Measurements from ENCODE around the gene MAGED2. TPM values are rescaled to one million over a fixed set of nuclear protein-coding genes. Genes with fewer than 3 reads are reported as not detected.

Gene MAGED2, protein sequence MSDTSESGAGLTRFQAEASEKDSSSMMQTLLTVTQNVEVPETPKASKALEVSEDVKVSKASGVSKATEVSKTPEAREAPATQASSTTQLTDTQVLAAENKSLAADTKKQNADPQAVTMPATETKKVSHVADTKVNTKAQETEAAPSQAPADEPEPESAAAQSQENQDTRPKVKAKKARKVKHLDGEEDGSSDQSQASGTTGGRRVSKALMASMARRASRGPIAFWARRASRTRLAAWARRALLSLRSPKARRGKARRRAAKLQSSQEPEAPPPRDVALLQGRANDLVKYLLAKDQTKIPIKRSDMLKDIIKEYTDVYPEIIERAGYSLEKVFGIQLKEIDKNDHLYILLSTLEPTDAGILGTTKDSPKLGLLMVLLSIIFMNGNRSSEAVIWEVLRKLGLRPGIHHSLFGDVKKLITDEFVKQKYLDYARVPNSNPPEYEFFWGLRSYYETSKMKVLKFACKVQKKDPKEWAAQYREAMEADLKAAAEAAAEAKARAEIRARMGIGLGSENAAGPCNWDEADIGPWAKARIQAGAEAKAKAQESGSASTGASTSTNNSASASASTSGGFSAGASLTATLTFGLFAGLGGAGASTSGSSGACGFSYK
- total RNA-seq (2021; ENCODE audit: unreplicated experiment) (32.4 TPM), Bru-seq, nascent RNA (percentile 46 among the genes with signal in this experiment), BruChase-seq, experiment 1, labeled RNA remaining after a 6-hour chase (percentile 67 among the genes with signal in this experiment), BruChase-seq, experiment 2, labeled RNA remaining after a 2-hour chase (percentile 58 among the genes with signal in this experiment)
- polyA plus RNA-seq (2012) = 33.9 and 40.2 TPM in 2 replicates
- long read RNA-seq, transcript MAGED2-204 (13 exons, 2,048 nt) = major isoform, 18 of 53 reads
- long read RNA-seq, partial matches to known transcripts = 15 of 53 reads
- long read RNA-seq, other reads (novel, unspliced or antisense) = 17 of 53 reads

- Histone ChIP-seq H3K4me1 (ENCODE audit: control insufficient read depth in 1 of 2, insufficient read depth in 2 of 2, low read length in 2 of 2) (peaks cover 0 to 18% of the 10 kb centered on the region in 2 experiments; a peak in 2 of 4 replicates), H3K27me3 (ENCODE audit: insufficient read depth, low read length) (no peaks in the 10 kb centered on the region), H3K4me2 (ENCODE audit: low read length) (peak within 1 kb of the TSS; percentile 81), H3K9ac (ENCODE audit: low read length) (peak within 1 kb of the TSS; percentile 51), H3K27ac (ENCODE audit: low read depth, low read length) (peak within 1 kb of the TSS; percentile 61), H2AFZ (ENCODE audit: low read depth, low read length, poor library complexity, severe bottlenecking) (peak within 1 kb of the TSS; percentile 94), H3K9me3 (ENCODE audit: control insufficient read depth in 1 of 2, insufficient read depth in 1 of 2, low read depth in 1 of 2, low read length in 2 of 2) (no peaks in the 10 kb centered on the region), H4K20me1 (ENCODE audit: insufficient read depth) (no peaks in the 10 kb centered on the region), H3K79me2 (ENCODE audit: insufficient read depth, low read length) (no peaks in the 10 kb centered on the region), H3K4me3 (replicated peaks in 1 of 2; ENCODE audit: low read depth in 1 of 2, low read length in 2 of 2) (peak within 1 kb of the TSS; percentile 65 to 66), H3K9me2 (ENCODE audit: insufficient read depth) (no peaks in the 10 kb centered on the region), H3K36me3 (ENCODE audit: control insufficient read depth in 1 of 2, insufficient read depth in 2 of 2, low read length in 2 of 2) (no peaks in the 10 kb centered on the region; a peak in 1 of 4 replicates)
- ChIA-PET POLR2A (no interaction called here), RAD21 (ENCODE audit: low non-redundant PET in 1 of 2, low total read pairs in 2 of 2, uncharacterized antibody in 2 of 2, unreplicated experiment in 2 of 2) (interaction anchor here in 1 of 2 experiments (0.6 kb wide), 1 partner anchor 101 kb away, joined by 3 read pairs; no protein-coding TSS in a partner anchor), CTCF (no interaction called here)
- no peak for TF ChIP-seq EZH2phosphoT487 (IDR thresholded peaks at IDR 0.05; ENCODE audit: borderline replicate concordance)
- TF ChIP-seq, protein P1, sequence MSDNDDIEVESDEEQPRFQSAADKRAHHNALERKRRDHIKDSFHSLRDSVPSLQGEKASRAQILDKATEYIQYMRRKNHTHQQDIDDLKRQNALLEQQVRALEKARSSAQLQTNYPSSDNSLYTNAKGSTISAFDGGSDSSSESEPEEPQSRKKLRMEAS (IDR thresholded peaks at IDR 0.05) = no peak
- no peak for TF ChIP-seq POLR2A (IDR thresholded peaks at IDR 0.05; ENCODE audit: borderline replicate concordance, extremely low read depth, insufficient read depth, insufficient read length)
- TF ChIP-seq ZFX (IDR thresholded peaks at IDR 0.05) = no peak
- intact Hi-C loops (cut with micrococcal nuclease) = no loop called here
- DNase-seq (ENCODE audit: low read depth, low spot score) (no peak), ATAC-seq (no peak)
- BruUV-seq (replicated peaks) = no TSS peak
Observed at GRCh38 chrX:54807524-54808108, at the start of gene MAGED2. Gene MAGED2, plus strand, starts transcription at chrX:54807745. Its CDS starts 1,587 bp downstream, at chrX:54809332.

Data from HCT116 (cell line).